Kidney glomerular epithelial cell (primary cell): ENCODE data around the gene ZNF276.
"Not testable (repeated sequence)": the region's sequence is repeated elsewhere in the genome, so short reads cannot be mapped to it uniquely, and the experiment has no call there.

ENCODE experiments used
- DNase-seq: peaks from one replicate; lab custom pipeline; 2025; lab: John Stamatoyannopoulos, UW

Gene ZNF276

GRCh38 chr16:89696670-89697128 is 24.6 kb upstream of the ZNF276 start:
- no peak for DNase-seq

- DNase-seq, result no peak
Observed at GRCh38 chr16:89697161-89697615, 24.1 kb upstream of the ZNF276 start.

- DNase-seq, result no peak
Observed at GRCh38 chr16:89697616-89698331, 23.6 kb upstream of the ZNF276 start.

GRCh38 chr16:89698717-89699116 is 22.6 kb upstream of the ZNF276 start:
- not testable (repeated sequence) for DNase-seq

GRCh38 chr16:89699629-89700099 is 21.7 kb upstream of the ZNF276 start:
- DNase-seq, result not testable (repeated sequence)

- peak; percentile 95 for DNase-seq
Observed at GRCh38 chr16:89700100-89700648, 21.2 kb upstream of the ZNF276 start.

- no peak for DNase-seq
Observed at GRCh38 chr16:89700649-89701424, 20.5 kb upstream of the ZNF276 start.

GRCh38 chr16:89701425-89702406 is 19.6 kb upstream of the ZNF276 start, which contains the start of gene SPATA2L:
SPATA2L (minus strand) TSS chr16:89701705; CDS start chr16:89701232, 473 bp downstream.
- peak; percentile 88 for DNase-seq

GRCh38 chr16:89704281-89704680 is 17.1 kb upstream of the ZNF276 start:
- no peak for DNase-seq

GRCh38 chr16:89705006-89705405 is 16.3 kb upstream of the ZNF276 start:
- no peak for DNase-seq

- DNase-seq, result no peak
Observed at GRCh38 chr16:89706518-89707260, 14.6 kb upstream of the ZNF276 start.

GRCh38 chr16:89707695-89708094 is 13.6 kb upstream of the ZNF276 start:
- no peak for DNase-seq

GRCh38 chr16:89708481-89708931 is 12.8 kb upstream of the ZNF276 start:
- no peak for DNase-seq

GRCh38 chr16:89709166-89709565 is 12.2 kb upstream of the ZNF276 start:
- DNase-seq, result no peak

GRCh38 chr16:89709716-89710432 is 11.5 kb upstream of the ZNF276 start:
- DNase-seq, result no peak

GRCh38 chr16:89710709-89711564 is 10.4 kb upstream of the ZNF276 start:
- DNase-seq, result no peak

GRCh38 chr16:89711601-89712273 is 9.6 kb upstream of the ZNF276 start:
- DNase-seq, result peak; percentile 37

- no peak for DNase-seq
Observed at GRCh38 chr16:89712274-89712781, 9.0 kb upstream of the ZNF276 start.
